ENCODE data around the gene DNAJC5.

GRCh38 chr20:63893999-63894357 lies 948 bp upstream of the DNAJC5 start:
- TF ChIP-seq CTCF (conservative IDR thresholded peaks at IDR 0.05; ENCODE audit: low read depth, low read length) (no peak), EZH2 (IDR thresholded peaks at IDR 0.05; ENCODE audit: borderline replicate concordance, low read depth, low read length, poor library complexity, severe bottlenecking) (no peak)

Data from A673 (cell line).